GM10266 (cell line): Measurements from ENCODE around the gene MAST1.
"Not testable (repeated sequence)": the region's sequence is repeated elsewhere in the genome, so short reads cannot be mapped to it uniquely, and the experiment has no call there.

Experiments used
- DNase-seq: peaks from one replicate; pipeline ENCODE4 v3.0.0; 2012; ENCODE audit errors: extremely low spot score
- CTCF ChIP-seq: IDR thresholded peaks from 2 replicates; pipeline ENCODE4 v1.5.1; 2012; ENCODE audit warnings: mild to moderate bottlenecking, low read depth; ENCODE audit not compliant: control insufficient read depth, insufficient read depth; ENCODE audit errors: missing control alignments

The MAST1 gene

GRCh38 chr19:12884926-12885748 lies 46.8 kb downstream of the MAST1 start:
- DNase-seq, result peak; percentile 82
- TF ChIP-seq CTCF, result peak; percentile 73

GRCh38 chr19:12885749-12886650 lies 47.7 kb downstream of the MAST1 start:
- no peak for DNase-seq
- no peak for TF ChIP-seq CTCF

- TF ChIP-seq CTCF, result no peak
- DNase-seq, result no peak
Observed at GRCh38 chr19:12886651-12886968, 48.3 kb downstream of the MAST1 start.

- no peak for TF ChIP-seq CTCF
- DNase-seq, result no peak
Observed at GRCh38 chr19:12886969-12887747, 48.8 kb downstream of the MAST1 start, which contains the start of gene KLF1. Gene KLF1 (minus strand): TSS chr19:12887201. CDS start chr19:12887140, 61 bp downstream.

GRCh38 chr19:12888006-12888603 lies 49.8 kb downstream of the MAST1 start:
- no peak for TF ChIP-seq CTCF
- no peak for DNase-seq

GRCh38 chr19:12890299-12890786 lies 52.0 kb downstream of the MAST1 start:
- DNase-seq, result not testable (repeated sequence)
